NCI-H1105 treated with DMSO at 0.1 percent for 48 hours (cell line): Measurements from ENCODE around the gene ATXN1.
"Not testable (repeated sequence)": the region's sequence is repeated elsewhere in the genome, so short reads cannot be mapped to it uniquely, and the experiment has no call there.

ENCODE experiments used
- DNase-seq: peaks from one replicate; lab custom pipeline; 2025; lab: John Stamatoyannopoulos, UW

The ATXN1 gene

DNA sequence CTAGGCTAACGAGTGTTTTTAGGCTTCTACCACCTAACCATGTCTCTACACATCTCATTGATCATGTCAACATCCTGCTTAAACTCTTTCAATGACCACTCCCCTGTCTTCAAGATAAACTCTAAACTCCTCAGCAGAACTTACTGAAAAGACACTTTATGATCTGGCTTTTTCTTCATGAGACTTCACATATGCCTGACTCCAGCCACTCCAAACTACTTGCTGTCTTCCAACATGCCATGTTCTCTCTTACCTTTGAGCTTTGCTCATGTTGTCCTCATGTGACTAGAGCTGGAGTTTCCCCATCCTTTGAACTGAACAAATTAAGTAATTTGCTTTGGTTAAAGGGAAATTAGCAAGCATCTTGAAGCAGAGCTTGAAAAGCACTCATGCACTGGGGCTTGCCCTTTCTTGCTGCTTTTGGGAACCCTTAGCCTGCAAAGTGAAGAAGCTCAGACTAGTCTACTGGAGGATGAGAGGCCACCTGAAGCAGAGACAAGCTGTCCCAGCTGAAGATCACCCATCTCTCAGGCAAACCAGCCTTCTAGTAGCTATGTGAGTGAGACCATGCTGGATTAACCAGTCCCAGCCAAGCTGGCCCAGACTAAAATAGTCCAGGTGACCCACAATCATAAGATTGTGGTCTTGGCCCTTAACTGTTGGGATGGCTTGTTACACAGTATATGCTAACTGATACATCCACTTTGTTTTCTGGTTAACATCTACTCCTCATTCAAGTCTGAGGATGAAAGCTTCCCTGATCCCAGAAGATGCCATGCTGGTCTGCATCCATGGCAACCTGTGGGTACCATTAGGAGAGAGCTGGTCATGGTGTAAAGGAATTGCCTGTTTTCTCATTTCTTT lies 287.1 kb downstream of the ATXN1 start:
- no peak for DNase-seq

DNA sequence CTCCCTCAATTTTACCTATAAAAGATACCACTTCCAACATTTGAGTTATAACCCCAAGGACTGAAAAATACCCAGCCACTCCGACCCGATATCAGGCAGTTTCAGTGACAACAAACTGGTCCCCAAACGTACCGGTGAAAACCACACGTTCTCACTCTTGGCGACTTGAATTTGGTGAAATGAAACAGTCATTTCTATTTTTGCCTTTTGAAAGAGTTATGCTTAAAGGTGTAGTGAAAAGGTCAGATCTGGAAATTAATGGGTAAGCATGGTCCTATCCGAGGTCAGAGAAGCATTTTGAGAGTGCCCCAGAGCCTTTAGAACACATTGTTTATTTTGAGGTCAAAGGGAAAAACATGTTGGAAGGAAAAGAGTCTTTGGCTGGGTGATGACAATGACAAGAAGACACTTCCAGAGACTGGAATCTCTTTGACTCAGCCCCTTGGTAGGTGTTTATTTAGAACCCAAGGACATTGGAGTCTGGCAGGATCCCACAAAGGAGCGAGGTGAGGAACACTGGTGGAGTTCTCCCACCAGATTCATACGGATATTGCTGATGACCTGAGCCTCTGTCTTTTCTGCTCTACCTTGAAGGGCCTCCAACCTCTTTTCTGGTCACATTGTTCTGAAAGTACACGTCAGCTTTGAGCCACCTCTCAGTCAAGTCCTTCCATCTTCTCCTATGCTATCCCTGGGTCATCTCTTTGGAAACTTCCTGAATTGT lies 287.9 kb downstream of the ATXN1 start:
- DNase-seq, result no peak

DNA sequence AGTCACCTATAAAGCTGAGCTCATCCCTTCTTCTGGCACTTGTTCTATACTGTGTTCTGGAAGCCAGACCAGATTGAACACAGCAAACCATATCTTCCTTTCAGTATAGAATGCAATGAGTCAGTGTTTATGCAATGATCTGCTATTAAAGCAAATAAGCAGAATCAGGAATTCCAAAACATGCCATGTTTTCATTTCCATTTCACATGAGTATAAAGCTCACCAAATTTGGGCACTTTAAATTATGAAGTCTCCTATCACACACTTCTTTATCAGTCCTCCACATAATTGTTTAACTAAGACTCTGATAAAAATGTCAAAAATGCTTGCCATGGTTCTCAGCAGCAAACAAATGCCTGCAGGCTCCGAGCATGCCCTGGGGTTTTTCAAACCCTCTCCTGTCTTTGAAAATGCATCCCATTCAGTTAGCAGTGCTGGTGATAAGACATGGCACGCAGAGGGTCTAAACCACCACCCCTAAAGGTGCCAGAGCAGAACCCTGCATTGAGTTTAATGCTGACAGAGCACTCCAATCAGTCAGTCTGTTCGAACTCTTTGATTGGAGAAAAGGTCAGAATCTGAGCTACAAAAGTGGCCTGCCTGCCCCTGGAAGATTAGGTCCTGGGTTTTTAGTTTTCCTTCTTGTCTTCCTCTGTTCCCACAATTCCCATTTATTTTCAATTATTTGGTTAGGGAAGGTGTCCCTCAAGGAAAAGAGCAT lies 288.8 kb downstream of the ATXN1 start:
- DNase-seq, result no peak

DNA sequence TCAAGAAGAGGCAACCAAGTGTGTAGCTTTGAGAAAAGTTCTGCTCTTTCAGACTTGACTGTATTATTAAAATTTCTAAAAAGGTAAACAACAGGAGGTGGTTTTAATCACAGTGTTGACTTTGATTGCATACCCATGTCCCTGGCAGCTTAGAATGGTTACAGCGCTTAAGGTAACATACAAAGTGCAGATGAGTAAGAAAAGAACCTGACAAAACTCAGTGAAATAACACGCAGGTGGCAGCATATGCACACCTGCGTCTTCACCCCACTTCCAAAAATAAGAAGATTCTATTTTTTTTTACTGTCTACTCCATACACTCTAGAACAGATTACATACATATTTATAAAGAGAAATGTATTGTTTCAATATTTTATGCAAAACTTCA lies 289.4 kb downstream of the ATXN1 start:
- DNase-seq, result no peak

DNA sequence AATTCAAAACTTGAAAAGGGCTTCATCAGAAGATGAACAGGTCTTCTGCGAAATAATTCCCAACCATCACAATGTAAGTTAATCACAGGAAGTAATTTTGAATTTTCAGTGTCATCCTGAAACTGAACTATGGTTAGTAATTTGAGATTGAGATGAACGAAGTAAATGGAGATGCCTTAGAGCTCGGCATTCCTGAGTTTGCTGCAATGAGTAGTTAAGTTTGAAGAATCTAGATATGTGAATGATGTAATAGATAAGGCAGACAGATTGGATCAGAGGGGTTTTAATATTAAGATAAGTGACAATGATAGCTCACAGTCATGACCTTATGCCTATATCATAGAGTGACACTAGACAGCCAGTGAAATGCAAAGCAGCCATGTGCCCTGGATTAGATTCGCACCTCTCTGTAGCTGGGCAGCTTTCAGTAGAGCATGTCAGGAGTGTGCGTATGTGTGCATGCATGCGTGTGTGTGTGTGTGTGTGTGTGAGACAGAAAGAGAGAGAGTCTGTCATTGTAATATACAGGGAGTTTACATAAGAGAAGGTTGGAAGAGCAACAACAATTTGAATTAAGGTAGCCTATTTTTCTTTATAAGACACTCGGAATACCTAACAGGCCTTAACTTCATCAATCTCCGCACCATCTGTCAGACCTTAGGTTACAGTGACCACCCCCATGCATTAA lies 289.9 kb downstream of the ATXN1 start:
- DNase-seq, result no peak

DNA sequence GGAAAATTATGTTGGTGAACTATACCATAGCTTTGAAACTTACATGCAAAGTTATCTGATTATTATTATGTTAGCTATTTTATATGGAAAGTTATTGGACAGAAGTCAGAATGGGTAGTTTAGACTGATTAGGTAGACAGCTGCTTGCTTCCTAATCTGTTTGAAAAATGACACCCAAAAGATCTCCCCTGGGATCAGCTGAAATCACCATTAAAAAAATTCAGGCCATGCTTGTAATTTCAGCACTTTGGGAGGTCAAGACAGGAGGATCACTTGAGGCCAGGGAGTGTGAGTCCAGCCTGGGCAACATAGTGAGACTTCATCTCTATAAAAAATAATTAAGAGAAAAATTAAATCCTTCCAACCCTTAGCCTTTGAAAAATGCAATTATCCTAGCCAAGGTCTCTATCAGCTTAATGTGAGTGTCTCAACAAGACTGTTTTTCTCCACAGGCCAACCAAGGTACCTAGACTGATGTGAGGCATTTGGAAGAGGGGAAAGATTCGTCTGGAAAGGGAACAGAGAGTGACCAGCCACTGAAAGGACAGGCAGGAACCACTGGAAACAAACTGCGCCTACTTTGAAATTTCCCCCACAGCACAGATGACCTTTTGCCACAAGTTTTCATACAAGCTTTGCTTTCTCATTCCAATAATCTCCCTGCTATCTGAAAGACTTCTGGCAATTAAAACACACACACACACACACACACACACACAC lies 290.6 kb downstream of the ATXN1 start:
- no peak for DNase-seq

DNA sequence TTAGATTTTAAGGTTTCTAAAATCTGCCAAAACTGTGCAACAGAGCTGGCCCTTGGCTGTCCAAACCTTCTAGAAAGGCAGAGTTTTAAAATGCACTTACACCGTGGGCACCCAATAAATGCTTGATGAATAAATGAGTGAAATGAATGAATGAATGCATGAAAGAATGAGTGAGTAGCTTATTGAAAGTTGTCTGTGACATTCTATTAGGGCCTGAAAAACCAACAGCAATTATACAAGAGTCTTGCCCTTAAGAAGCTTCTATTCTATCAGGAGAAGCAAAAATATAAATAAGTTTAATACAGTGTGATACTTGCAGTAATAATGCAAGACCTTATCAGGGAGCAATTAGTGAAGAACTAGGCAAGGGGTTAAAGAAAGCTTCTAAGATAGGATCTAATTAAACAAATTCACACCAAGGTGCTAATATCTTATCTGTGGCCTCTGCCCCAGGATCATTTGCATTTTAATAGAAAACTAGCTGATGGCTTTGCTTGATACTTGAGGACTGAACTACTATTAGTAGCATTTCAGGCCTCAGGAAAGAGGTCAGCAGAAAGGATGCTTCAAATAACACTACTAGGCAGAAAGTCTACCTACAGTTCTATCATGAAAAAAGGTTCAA lies 292.2 kb downstream of the ATXN1 start:
- no peak for DNase-seq

DNA sequence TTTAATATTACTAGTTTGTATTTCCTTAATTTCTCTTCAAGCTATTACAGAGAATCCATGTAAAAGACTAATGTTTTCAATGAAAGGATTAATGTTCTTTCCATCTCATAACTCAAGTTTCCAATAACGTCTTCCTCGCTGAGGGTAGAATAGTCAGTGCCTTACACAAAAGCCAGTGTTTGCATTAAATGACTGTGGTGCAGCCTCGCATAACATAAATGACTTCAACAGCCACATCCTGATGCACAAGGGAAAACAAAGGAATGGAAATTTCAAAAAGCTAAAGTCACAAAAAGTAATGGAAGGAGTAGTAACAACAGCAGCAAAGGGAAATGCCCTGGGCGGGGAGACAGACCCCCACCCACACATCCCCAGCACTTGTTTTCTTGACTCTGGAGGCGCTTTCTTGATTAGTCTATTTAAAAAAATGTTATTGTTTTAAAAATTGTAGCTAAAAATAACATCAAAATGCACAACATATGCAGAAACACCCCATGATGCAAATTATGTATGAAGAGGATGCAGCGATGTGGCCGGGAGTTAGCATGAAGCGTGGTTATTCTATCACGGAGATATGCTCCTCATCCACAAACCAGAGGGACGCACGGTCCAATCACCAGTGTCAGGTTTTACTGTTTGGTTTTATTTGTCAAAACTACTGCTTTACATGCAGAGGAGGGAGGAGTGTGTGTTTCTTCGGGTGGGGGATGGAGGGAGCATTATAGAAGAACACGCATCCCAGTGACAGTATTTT lies 294.3 kb downstream of the ATXN1 start:
- no peak for DNase-seq

DNA sequence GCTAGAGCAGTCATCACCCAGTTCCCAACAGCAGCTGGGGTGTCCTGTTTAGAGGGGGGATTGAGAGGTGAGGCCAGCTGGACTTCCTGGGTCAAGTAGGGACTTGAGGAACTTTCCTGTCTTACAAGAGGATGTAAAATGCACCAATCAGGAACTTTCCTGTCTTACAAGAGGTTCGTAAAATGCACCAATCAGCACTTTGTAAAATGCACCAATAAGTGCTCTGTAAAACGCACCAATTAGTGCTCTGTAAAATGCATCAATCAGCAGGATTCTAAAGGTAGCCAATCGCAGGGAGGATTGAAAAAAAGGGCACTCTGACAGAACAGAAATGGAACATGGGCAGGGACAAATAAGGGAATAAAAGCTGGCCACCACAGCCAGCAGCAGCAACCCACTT lies 297.2 kb downstream of the ATXN1 start:
- DNase-seq, result no peak

DNA sequence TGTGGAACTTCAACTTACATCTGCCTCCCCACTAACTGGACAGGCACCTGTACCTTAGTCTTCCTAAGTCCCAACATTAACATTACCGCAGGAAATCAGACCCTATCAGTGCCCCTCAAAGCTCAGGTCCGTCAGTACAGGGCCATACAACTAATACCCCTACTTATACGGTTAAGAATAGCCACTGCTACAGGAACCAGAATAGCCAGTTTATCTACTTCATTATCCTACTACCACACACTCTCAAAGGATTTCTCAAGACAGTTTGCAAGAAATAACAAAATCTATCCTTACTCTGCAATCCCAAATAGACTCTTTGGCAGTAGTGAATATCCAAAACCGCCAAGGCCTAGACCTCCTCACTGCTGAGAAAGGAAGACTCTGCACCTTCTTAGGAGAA lies 298.0 kb downstream of the ATXN1 start:
- DNase-seq, result not testable (repeated sequence)

DNA sequence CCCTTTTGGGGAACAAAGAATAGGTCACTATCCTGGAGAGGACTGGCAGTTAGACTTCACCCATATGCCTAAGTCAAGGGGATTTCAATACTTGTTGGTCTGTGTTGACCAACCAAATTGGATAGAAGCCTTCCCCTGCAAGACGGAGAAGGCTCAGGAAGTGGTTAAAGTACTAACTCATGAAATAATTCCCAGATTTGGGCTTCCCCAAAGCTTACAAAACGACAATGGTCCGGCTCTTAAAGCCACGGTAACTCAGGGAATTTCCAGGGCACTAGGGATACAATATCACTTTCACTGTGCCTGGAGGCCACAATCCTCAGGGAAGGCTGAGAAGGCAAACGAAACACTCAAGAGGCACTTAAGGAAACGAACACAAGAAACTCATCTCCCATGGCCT lies 299.8 kb downstream of the ATXN1 start:
- no peak for DNase-seq

DNA sequence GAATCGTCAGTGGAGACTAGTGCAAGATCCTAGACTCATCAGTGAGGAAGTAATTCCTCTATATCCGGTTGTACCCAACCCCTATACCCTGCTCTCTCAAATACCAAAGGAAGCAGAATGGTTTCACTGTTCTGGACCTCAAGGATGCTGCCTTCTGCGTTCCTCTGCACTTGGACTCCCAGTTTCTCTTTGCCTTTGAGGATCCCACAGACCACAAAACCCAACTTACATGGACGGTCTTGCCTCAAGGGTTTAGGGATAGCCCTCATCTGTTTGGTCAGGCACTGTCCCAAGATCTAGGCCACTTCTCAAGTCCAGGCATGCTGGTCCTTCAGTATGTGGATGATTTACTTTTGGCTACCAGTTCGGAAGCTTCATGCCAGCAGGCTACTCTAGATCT lies 301.8 kb downstream of the ATXN1 start:
- DNase-seq, result not testable (repeated sequence)

DNA sequence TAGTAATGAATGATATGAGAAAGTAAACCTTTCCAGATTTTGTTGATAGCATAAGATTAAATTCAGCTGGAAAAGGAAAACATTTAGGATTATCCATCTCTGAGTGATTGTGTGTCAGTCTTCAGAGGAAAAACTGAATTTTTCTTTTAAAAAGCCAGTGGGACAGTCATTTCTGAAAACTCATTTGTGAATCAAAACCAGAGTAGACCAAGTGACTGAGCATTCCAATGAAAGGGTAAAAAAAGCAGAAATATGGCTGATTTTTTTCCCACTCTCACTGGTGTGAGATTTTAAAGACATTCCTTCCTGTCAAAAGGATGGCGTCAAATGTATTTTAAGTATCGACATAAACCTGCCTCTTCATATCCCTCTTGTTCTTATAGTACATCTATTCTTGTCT lies 308.9 kb downstream of the ATXN1 start:
- DNase-seq, result no peak

DNA sequence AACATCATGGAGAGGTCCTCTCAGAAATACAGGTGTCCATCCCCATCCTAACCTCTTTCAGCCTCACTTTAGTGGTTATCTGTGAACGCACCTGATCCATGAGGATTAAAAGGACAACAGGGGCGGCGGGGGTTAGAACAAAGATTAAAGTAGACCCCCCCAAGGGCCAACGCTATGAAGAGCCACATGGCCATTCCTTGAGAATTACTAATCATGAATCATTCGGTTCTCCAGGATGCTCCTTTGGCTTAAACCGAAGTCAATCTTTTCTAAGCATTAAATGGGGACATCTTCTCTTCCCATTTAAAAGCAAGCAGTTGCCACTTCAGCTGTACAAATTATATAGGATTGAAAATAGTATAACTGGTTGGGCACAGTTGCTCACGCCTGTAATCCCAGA lies 310.4 kb downstream of the ATXN1 start:
- DNase-seq, result no peak

DNA sequence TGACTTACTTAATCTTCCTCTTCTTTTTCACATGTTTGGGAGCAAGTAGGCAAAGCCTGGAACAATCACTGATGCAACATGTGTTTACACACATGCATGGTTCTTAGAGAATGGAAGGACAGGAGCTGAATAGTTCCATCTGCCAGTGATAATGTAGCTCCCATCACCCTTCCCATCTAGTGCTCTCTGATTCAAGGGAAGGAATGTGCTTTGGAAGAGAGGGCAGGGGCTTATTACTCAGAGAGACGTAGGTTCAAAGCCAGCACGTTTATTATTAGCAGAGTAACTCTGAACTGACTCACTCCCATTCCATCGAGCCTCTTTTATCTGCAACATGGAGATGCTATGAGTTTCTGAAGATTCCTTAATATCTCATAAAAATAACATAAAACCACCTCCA lies 311.0 kb downstream of the ATXN1 start:
- no peak for DNase-seq

DNA sequence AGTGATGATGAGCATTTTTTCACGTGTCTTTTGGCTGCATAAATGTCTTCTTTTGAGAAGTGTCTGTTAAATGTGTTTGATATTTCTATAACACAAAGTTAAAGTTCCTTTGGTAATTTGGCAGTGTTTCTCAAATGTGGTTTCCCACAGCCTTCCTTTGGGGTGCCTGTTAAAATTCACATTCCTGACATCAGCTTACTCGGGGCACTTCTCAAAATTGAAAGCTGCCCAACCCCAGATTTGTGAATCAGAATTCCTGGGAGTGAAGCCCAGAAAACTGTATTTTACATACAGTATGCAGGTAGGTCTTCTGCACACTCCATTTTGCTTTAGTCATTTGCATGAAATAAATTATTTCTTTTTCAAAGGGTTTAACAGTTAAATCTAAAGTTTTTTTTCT lies 315.0 kb downstream of the ATXN1 start:
- DNase-seq, result no peak

DNA sequence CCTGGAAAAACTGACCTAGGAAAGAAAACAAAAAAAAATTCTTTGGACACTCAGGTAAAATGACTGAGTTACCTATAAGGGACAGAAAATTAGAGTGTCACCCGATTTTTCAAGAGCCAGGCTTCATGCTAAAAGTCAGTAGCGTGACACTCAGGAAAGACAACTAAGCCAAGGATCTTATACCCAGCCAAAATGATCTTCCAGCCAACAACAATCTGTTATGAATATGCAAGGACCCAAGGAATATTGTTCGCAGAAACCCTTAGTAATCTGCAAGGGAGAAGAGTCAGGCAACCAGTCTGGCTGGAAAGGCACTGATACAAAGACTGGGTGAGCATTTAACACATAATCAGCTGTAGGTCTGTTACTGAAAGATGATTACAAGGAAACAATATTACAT lies 319.2 kb downstream of the ATXN1 start:
- DNase-seq, result no peak

DNA sequence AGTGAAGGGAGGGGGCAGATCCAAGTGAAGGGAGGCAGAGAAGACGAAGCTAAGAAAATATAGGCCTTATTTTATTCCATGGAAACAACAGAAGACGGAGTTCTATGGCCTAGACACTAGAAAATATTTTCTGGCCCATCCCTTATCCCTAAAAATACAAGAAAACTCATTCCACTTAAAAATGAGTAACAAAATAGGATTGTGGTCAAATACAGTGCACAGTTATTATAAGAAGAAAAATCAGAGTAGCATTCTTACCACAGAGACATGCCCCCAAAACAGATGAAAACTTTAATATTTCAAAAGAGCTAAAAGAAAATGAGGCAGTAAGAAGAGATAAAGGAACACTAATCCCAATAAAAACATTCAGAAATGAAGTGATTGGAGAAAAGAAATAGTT lies 320.0 kb downstream of the ATXN1 start:
- no peak for DNase-seq

DNA sequence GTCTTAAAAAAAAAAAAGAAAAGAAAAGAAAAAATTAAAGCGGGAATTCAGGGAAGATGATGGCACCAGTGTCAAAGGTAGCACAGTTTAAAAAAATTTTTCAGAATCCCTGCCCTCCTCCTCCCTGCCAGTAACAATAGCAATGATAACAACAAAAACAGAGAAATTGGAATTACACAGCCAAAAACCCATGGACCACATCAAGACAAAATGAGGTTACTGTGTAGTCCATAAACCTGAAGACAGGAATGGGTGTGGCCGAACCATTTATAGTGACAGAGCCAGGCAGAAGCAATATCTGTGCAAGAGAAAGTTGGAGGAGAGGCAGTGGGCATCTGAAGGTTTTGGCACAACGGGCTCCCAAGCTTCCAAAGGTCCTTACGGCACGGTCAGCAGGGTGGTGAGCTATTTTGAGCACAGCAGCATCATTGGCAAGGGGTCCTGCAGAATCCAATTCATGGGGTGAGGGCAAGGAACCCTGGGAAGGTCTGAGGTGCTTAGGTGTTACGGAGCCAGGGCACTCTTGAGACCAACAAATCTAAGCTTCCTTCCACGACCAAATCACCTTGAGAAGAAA lies 320.5 kb downstream of the ATXN1 start:
- DNase-seq, result no peak
